ENCODE results near the gene ASCC2. TPM values are rescaled to one million over a fixed set of nuclear protein-coding genes. Genes with fewer than 3 reads are reported as not detected.

Gene ASCC2
- total RNA-seq, 1 experiment from 2014 or later = 43.6 TPM

DNA sequence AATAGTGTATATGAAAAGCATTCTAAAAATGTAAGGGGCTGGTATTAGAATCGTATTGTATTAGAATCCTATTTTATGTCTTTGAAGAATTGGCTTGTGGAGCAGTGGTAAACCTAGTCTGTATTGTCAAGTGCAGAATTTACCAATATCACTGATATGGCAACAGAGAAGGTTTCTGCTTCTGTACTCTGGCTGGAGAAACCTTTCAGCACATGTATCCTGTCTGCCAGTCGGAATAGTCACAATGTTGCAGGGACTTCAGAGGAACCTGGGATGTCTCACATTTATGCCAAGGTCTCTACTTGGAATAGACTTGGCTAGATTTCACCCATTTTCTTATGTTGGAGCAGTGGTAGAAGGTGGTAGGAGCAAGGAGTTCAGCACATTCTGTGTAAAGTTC lies 49.3 kb upstream of the ASCC2 start:
- no peak for TF ChIP-seq ELF4 (CRISPR knock-in tag; IDR thresholded peaks at IDR 0.05; ENCODE audit: low read depth)
- TF ChIP-seq MXD4 (CRISPR knock-in tag; IDR thresholded peaks at IDR 0.05; ENCODE audit: borderline replicate concordance) = no peak
- TF ChIP-seq, protein P1, sequence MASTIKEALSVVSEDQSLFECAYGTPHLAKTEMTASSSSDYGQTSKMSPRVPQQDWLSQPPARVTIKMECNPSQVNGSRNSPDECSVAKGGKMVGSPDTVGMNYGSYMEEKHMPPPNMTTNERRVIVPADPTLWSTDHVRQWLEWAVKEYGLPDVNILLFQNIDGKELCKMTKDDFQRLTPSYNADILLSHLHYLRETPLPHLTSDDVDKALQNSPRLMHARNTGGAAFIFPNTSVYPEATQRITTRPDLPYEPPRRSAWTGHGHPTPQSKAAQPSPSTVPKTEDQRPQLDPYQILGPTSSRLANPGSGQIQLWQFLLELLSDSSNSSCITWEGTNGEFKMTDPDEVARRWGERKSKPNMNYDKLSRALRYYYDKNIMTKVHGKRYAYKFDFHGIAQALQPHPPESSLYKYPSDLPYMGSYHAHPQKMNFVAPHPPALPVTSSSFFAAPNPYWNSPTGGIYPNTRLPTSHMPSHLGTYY (CRISPR knock-in tag; IDR thresholded peaks at IDR 0.05) = no peak
- TF ChIP-seq, protein P2, sequence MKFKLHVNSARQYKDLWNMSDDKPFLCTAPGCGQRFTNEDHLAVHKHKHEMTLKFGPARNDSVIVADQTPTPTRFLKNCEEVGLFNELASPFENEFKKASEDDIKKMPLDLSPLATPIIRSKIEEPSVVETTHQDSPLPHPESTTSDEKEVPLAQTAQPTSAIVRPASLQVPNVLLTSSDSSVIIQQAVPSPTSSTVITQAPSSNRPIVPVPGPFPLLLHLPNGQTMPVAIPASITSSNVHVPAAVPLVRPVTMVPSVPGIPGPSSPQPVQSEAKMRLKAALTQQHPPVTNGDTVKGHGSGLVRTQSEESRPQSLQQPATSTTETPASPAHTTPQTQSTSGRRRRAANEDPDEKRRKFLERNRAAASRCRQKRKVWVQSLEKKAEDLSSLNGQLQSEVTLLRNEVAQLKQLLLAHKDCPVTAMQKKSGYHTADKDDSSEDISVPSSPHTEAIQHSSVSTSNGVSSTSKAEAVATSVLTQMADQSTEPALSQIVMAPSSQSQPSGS (CRISPR knock-in tag; IDR thresholded peaks at IDR 0.05; ENCODE audit: borderline replicate concordance, low read depth) = no peak
- TF ChIP-seq, protein P3, sequence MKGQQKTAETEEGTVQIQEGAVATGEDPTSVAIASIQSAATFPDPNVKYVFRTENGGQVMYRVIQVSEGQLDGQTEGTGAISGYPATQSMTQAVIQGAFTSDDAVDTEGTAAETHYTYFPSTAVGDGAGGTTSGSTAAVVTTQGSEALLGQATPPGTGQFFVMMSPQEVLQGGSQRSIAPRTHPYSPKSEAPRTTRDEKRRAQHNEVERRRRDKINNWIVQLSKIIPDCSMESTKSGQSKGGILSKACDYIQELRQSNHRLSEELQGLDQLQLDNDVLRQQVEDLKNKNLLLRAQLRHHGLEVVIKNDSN (CRISPR knock-in tag; IDR thresholded peaks at IDR 0.05) = no peak
- TF ChIP-seq, protein P4, sequence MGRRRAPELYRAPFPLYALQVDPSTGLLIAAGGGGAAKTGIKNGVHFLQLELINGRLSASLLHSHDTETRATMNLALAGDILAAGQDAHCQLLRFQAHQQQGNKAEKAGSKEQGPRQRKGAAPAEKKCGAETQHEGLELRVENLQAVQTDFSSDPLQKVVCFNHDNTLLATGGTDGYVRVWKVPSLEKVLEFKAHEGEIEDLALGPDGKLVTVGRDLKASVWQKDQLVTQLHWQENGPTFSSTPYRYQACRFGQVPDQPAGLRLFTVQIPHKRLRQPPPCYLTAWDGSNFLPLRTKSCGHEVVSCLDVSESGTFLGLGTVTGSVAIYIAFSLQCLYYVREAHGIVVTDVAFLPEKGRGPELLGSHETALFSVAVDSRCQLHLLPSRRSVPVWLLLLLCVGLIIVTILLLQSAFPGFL (CRISPR knock-in tag; IDR thresholded peaks at IDR 0.05; ENCODE audit: borderline replicate concordance) = no peak
- no peak for TF ChIP-seq ESRRA (CRISPR knock-in tag; IDR thresholded peaks at IDR 0.05; ENCODE audit: borderline replicate concordance)
- TF ChIP-seq ATF1 (CRISPR knock-in tag; IDR thresholded peaks at IDR 0.05) = no peak
- no peak for TF ChIP-seq OVOL2 (CRISPR knock-in tag; IDR thresholded peaks at IDR 0.05; ENCODE audit: borderline replicate concordance)
- TF ChIP-seq, protein P5, sequence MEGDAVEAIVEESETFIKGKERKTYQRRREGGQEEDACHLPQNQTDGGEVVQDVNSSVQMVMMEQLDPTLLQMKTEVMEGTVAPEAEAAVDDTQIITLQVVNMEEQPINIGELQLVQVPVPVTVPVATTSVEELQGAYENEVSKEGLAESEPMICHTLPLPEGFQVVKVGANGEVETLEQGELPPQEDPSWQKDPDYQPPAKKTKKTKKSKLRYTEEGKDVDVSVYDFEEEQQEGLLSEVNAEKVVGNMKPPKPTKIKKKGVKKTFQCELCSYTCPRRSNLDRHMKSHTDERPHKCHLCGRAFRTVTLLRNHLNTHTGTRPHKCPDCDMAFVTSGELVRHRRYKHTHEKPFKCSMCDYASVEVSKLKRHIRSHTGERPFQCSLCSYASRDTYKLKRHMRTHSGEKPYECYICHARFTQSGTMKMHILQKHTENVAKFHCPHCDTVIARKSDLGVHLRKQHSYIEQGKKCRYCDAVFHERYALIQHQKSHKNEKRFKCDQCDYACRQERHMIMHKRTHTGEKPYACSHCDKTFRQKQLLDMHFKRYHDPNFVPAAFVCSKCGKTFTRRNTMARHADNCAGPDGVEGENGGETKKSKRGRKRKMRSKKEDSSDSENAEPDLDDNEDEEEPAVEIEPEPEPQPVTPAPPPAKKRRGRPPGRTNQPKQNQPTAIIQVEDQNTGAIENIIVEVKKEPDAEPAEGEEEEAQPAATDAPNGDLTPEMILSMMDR (IDR thresholded peaks at IDR 0.05) = no peak
- TF ChIP-seq NR2C2 (CRISPR knock-in tag; IDR thresholded peaks at IDR 0.05) = no peak
- TF ChIP-seq CBFB (CRISPR knock-in tag; IDR thresholded peaks at IDR 0.05; ENCODE audit: low read depth) = no peak
- no peak for TF ChIP-seq ZNF317 (CRISPR knock-in tag; IDR thresholded peaks at IDR 0.05; ENCODE audit: borderline replicate concordance, low read depth)
- TF ChIP-seq, protein P6, sequence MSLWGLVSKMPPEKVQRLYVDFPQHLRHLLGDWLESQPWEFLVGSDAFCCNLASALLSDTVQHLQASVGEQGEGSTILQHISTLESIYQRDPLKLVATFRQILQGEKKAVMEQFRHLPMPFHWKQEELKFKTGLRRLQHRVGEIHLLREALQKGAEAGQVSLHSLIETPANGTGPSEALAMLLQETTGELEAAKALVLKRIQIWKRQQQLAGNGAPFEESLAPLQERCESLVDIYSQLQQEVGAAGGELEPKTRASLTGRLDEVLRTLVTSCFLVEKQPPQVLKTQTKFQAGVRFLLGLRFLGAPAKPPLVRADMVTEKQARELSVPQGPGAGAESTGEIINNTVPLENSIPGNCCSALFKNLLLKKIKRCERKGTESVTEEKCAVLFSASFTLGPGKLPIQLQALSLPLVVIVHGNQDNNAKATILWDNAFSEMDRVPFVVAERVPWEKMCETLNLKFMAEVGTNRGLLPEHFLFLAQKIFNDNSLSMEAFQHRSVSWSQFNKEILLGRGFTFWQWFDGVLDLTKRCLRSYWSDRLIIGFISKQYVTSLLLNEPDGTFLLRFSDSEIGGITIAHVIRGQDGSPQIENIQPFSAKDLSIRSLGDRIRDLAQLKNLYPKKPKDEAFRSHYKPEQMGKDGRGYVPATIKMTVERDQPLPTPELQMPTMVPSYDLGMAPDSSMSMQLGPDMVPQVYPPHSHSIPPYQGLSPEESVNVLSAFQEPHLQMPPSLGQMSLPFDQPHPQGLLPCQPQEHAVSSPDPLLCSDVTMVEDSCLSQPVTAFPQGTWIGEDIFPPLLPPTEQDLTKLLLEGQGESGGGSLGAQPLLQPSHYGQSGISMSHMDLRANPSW (CRISPR knock-in tag; conservative IDR thresholded peaks at IDR 0.05; ENCODE audit: low read depth) = no peak
- no peak for TF ChIP-seq ZBTB21 (CRISPR knock-in tag; IDR thresholded peaks at IDR 0.05; ENCODE audit: borderline replicate concordance)
- no peak for TF ChIP-seq ZNF396 (CRISPR knock-in tag; IDR thresholded peaks at IDR 0.05; ENCODE audit: borderline replicate concordance)
- no peak for TF ChIP-seq ZNF232 (CRISPR knock-in tag; IDR thresholded peaks at IDR 0.05)
- TF ChIP-seq, protein P7, sequence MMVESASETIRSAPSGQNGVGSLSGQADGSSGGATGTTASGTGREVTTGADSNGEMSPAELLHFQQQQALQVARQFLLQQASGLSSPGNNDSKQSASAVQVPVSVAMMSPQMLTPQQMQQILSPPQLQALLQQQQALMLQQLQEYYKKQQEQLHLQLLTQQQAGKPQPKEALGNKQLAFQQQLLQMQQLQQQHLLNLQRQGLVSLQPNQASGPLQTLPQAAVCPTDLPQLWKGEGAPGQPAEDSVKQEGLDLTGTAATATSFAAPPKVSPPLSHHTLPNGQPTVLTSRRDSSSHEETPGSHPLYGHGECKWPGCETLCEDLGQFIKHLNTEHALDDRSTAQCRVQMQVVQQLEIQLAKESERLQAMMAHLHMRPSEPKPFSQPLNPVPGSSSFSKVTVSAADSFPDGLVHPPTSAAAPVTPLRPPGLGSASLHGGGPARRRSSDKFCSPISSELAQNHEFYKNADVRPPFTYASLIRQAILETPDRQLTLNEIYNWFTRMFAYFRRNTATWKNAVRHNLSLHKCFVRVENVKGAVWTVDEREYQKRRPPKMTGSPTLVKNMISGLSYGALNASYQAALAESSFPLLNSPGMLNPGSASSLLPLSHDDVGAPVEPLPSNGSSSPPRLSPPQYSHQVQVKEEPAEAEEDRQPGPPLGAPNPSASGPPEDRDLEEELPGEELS (CRISPR knock-in tag; IDR thresholded peaks at IDR 0.05) = no peak
- Mint-ChIP-seq H3K27me3 (ENCODE audit: low read depth) (peaks cover 2% of the 10 kb centered on the region; the same call in 1 of the 2 replicates), H3K4me3 (no peak overlapping the region), H3K36me3 (no peaks in the 10 kb centered on the region), H3K4me1 (peaks cover 6% of the 10 kb centered on the region), H3K27ac (no peak overlapping the region), H3K9me3 (no peaks in the 10 kb centered on the region)
- POLR2A ChIA-PET = no interaction called here
- CTCF ChIA-PET = no interaction called here
- no peak for DNase-seq (ENCODE audit: low spot score)
- no peak for ATAC-seq

All from WTC11 (cell line).